CD8-positive, alpha-beta memory T cell (primary cell): ENCODE data around the gene SUPT3H. TPM values are rescaled to one million over a fixed set of nuclear protein-coding genes. Genes with fewer than 3 reads are reported as not detected.

Source experiments
- CTCF ChIA-PET: fragments of 350-600 bp; sonication (Branson Sonifier 250); formaldehyde crosslinking; loops from one replicate; lab custom pipeline; 2021; ENCODE audit warnings: antibody characterized with exemption; lab: Charles Lee
- POLR2A ChIA-PET: fragments of 350-600 bp; sonication (Branson Sonifier 250); formaldehyde crosslinking; loops from one replicate; lab custom pipeline; 2021; ENCODE audit warnings: antibody characterized with exemption; lab: Charles Lee
- DNase-seq, 5 donors: peaks; one replicate each; pipeline versions ENCODE4 v3.0.0 to v3.0.0-alpha.2; 2020 to 2022; ENCODE audit warnings: mixed read lengths in 1 of 5
- H3K27ac ChIP-seq: one replicate; pipeline ENCODE4 v1.7.0; 2013; ENCODE audit warnings: low read depth, mild to moderate bottlenecking, low read length, moderate library complexity
- H3K27me3 ChIP-seq: 2 replicates; pipeline ENCODE4 v1.7.0; 2013; ENCODE audit warnings: low read length, mild to moderate bottlenecking; ENCODE audit not compliant: insufficient read depth, poor library complexity, severe bottlenecking
- H3K36me3 ChIP-seq: 2 replicates; pipeline ENCODE4 v1.7.0; 2013; ENCODE audit warnings: mild to moderate bottlenecking, low read length, moderate library complexity; ENCODE audit not compliant: insufficient read depth
- H3K4me1 ChIP-seq: 2 replicates; pipeline ENCODE4 v1.7.0; 2013; ENCODE audit warnings: mild to moderate bottlenecking, low read length, moderate library complexity; ENCODE audit not compliant: insufficient read depth
- H3K4me3 ChIP-seq: 2 replicates; pipeline ENCODE4 v1.7.0; 2013; ENCODE audit warnings: mild to moderate bottlenecking, low read length
- H3K9me3 ChIP-seq: 2 replicates; pipeline ENCODE4 v1.7.0; 2013; ENCODE audit warnings: mild to moderate bottlenecking, low read length
- H3K27ac Mint-ChIP-seq, 8 donors: one replicate each; pipeline ENCODE4 v1.8.0; 2020 to 2021; ENCODE audit warnings: mixed read lengths in 8 of 8, mild to moderate bottlenecking in 6 of 8, inconsistent platforms in 3 of 8, moderate library complexity in 3 of 8
- H3K27me3 Mint-ChIP-seq, 2 donors: one replicate each; pipeline ENCODE4 v1.8.0; 2020 to 2021; ENCODE audit warnings: mixed read lengths in 2 of 2, mild to moderate bottlenecking in 1 of 2, moderate library complexity in 1 of 2
- H3K36me3 Mint-ChIP-seq, 3 donors: one replicate each; pipeline ENCODE4 v1.8.0; 2020 to 2021; ENCODE audit warnings: mixed read lengths in 3 of 3, inconsistent platforms in 1 of 3, mild to moderate bottlenecking in 1 of 3
- H3K4me1 Mint-ChIP-seq, 3 donors: one replicate each; pipeline ENCODE4 v1.8.0; 2020 to 2021; ENCODE audit warnings: mixed read lengths in 3 of 3, inconsistent platforms in 1 of 3, mild to moderate bottlenecking in 1 of 3
- H3K4me3 Mint-ChIP-seq, 7 donors: one replicate each; pipeline ENCODE4 v1.8.0; 2020 to 2021; ENCODE audit warnings: mixed read lengths in 7 of 7, mild to moderate bottlenecking in 6 of 7, moderate library complexity in 4 of 7, inconsistent platforms in 2 of 7
- H3K9me3 Mint-ChIP-seq, 5 donors: one replicate each; pipeline ENCODE4 v1.8.0; 2020 to 2022; ENCODE audit warnings: mixed read lengths in 5 of 5, mild to moderate bottlenecking in 3 of 5, moderate library complexity in 2 of 5, inconsistent platforms in 1 of 5
- polyA plus RNA-seq: library from polyadenylated mRNA; unstranded; fragments of 300-500 nt; fragmentation: Illumina TruSeq; gene quantifications from one replicate; pipeline ENCODE4 v1.2.3, GENCODE V29; 2021
- total RNA-seq, 2 experiments: library from RNA; stranded (reverse); gene quantifications; one replicate each; pipeline ENCODE4 v1.2.3, GENCODE V29; 2021

SUPT3H gene
- total and polyA plus RNA-seq, 3 experiments from 2014 or later = 13.7 to 17.1 (median 14.6) TPM

DNA sequence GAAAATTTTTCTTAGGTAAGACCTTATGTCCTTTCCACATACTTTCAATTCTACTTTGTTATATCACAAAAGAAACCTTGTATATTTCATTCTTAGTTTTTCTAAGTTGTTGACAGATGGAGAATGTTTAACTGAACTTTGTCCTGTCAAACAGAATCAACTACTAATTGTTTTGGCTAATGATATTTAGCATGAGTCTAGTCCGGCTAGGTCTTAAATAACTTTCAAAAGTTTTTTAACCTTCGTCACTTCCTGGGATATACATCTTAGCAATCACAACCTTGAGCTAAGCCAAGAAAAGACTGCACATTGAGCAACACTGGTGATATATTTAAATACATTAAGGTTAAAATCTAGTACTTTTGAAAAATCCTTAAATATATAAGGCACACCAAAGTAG is 112.5 kb downstream of the SUPT3H start:
- CTCF ChIA-PET = no interaction called here
- no peaks in the 10 kb centered on the region for H3K27me3 ChIP-seq
- H3K4me3 Mint-ChIP-seq = no peak overlapping the region
- H3K9me3 Mint-ChIP-seq = no peaks in the 10 kb centered on the region
- H3K27ac Mint-ChIP-seq = no peak overlapping the region
- no peaks in the 10 kb centered on the region for H3K27me3 Mint-ChIP-seq
- POLR2A ChIA-PET = no interaction called here
- H3K36me3 Mint-ChIP-seq = peaks cover 0 to 30% (median 1%) of the 10 kb centered on the region in 3 donors
- H3K27ac ChIP-seq = no peak overlapping the region
- DNase-seq = no peak
- H3K4me1 ChIP-seq = no peaks in the 10 kb centered on the region
- H3K36me3 ChIP-seq = no peaks in the 10 kb centered on the region
- no peaks in the 10 kb centered on the region for H3K9me3 ChIP-seq
- peaks cover 0 to 11% (median 0%) of the 10 kb centered on the region in 3 donors for H3K4me1 Mint-ChIP-seq
- H3K4me3 ChIP-seq = no peak overlapping the region

DNA sequence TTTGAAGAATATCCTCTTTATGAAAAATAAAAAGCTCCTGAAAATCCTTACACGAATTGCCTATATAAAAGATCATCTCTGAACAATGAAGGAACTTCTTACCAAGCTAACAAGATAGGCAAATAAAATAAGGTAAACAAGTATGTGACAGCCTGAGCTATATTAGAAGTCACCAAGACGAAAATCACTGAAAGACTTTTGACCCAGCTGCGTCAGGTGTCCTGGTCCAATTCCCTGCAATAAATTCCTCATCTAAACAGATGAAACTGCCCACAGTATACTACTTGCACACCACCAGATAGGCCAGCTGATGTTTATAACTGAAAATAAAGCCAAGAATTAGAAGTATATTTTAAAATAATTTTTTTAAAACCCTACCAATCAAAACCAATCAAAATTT is 117.0 kb downstream of the SUPT3H start:
- CTCF ChIA-PET = interaction anchor here (0.8 kb wide), 1 partner anchor 605 kb away, joined by 3 read pairs; no protein-coding TSS in a partner anchor
- POLR2A ChIA-PET = no interaction called here

DNA sequence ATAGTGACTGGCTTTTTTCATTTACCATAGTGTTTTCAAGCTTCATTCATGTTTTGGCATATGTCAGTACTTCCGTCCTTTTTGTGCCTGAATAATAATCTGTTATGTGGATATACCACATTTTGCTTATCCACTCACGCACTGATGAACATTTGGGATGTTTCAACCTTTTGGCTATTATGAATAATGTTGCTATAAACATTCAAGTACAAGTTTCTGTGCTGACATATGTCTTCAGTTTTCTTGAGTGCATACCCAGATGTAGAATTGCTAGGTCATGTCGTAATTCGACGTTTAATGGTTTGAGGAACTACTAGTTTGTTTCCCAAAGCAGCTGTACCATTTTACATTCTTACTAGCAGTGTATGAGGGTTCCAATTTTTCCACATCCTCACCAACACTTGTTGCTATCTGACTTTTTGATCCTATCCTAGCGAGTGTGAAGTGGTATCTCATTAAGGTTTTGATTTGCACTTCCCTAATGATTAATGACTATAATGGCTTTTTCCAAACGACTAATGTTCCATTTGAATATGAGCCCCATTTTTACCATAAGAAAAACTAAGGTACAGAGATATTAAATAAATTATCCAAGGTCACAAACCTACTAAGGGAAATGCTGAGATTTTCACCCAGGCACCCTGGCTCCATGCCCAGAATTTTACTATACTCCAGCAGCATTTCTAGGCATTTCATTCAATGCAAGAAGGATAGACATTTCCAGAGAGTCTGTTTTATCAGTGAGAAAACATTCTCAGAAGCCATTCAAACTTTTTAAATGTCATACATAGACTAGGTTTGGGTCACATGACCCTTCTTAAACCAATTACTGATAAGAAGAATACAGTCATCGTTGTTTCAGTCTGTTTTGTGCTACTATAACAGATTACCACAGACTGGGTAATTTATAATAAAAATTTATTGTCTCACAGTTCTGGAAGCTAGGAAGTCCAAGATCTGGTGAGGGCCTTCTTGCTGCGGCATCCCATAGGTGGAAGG is 120.7 kb downstream of the SUPT3H start:
- H3K27ac ChIP-seq = no peak overlapping the region
- Mint-ChIP-seq H3K4me3 (no peak overlapping the region), H3K27ac (no peak overlapping the region), H3K36me3 (peaks cover 0 to 11% (median 0%) of the 10 kb centered on the region in 3 donors), H3K27me3 (no peaks in the 10 kb centered on the region), H3K9me3 (no peaks in the 10 kb centered on the region), H3K4me1 (peaks cover 0 to 3% (median 0%) of the 10 kb centered on the region in 3 donors)
- ChIA-PET CTCF (no interaction called here), POLR2A (no interaction called here)
- H3K4me3 ChIP-seq = no peak overlapping the region
- H3K36me3 ChIP-seq = no peaks in the 10 kb centered on the region
- no peak for DNase-seq
- H3K27me3 ChIP-seq = no peaks in the 10 kb centered on the region
- H3K9me3 ChIP-seq = no peaks in the 10 kb centered on the region
- no peaks in the 10 kb centered on the region for H3K4me1 ChIP-seq

More for the DNA sequence above, 117.0 kb downstream of the SUPT3H start:
- Mint-ChIP-seq H3K27ac (no peak overlapping the region), H3K4me1 (peaks cover 0 to 11% (median 0%) of the 10 kb centered on the region in 3 donors), H3K9me3 (no peaks in the 10 kb centered on the region), H3K36me3 (peaks cover 0 to 26% (median 0%) of the 10 kb centered on the region in 3 donors), H3K4me3 (no peak overlapping the region), H3K27me3 (no peaks in the 10 kb centered on the region)
- no peaks in the 10 kb centered on the region for H3K4me1 ChIP-seq
- no peak for DNase-seq
- no peak overlapping the region for H3K27ac ChIP-seq
- no peaks in the 10 kb centered on the region for H3K9me3 ChIP-seq
- no peaks in the 10 kb centered on the region for H3K27me3 ChIP-seq
- no peaks in the 10 kb centered on the region for H3K36me3 ChIP-seq
- no peak overlapping the region for H3K4me3 ChIP-seq

DNA sequence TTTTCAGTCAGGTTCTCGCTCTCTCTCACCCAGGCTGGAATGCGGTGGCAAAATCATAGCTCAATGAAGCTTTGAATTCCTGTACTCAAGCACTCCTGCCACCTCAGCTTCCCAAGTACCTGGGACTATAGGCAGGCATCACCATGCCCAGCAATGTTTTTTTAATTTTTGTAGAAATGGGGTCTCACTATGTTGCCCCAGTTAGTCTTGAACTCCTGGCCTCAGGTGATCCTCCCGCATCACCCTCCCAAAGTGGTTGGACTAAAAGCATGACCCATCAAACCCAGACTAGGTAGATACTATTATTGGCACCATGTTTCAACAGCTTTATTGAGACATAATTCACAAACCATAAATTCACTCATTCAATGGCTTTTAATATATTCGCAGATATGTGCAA is 122.3 kb downstream of the SUPT3H start:
- Mint-ChIP-seq H3K4me1 (no peaks in the 10 kb centered on the region), H3K27me3 (no peaks in the 10 kb centered on the region), H3K27ac (no peak overlapping the region), H3K36me3 (peaks cover 0 to 2% (median 0%) of the 10 kb centered on the region in 3 donors), H3K9me3 (no peaks in the 10 kb centered on the region), H3K4me3 (no peak overlapping the region)
- DNase-seq = no peak
- CTCF ChIA-PET = interaction anchor here (1.4 kb wide), 1 partner anchor 780 kb away, joined by 3 read pairs; no protein-coding TSS in a partner anchor
- no peak overlapping the region for H3K4me3 ChIP-seq
- no peaks in the 10 kb centered on the region for H3K36me3 ChIP-seq
- H3K27ac ChIP-seq = no peak overlapping the region
- H3K4me1 ChIP-seq = no peaks in the 10 kb centered on the region
- POLR2A ChIA-PET = no interaction called here
- no peaks in the 10 kb centered on the region for H3K27me3 ChIP-seq
- no peaks in the 10 kb centered on the region for H3K9me3 ChIP-seq

DNA sequence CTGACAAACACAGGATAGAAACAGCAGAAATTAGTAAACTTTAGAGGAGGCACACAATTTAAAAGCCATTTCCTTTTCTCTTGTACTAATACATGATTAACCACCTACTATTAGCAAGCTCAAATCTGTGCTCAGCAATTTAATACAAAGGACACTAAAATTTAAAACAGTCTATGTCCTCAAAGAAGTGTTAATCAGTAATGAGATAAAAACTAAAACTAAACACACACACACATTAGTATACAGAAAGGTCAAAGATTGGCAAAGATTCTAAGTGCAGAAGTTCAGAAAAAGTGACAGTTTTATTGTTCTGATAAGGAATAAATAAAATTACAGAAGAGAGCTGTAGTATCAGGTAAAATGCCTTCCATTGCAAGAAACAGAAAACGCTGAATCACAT is 123.5 kb downstream of the SUPT3H start:
- CTCF ChIA-PET = interaction anchor here (1.4 kb wide), 1 partner anchor 778 kb away, joined by 3 read pairs; no protein-coding TSS in a partner anchor
- Histone ChIP-seq H3K36me3 (no peaks in the 10 kb centered on the region), H3K4me1 (no peaks in the 10 kb centered on the region), H3K9me3 (no peaks in the 10 kb centered on the region), H3K4me3 (no peak overlapping the region), H3K27ac (no peak overlapping the region), H3K27me3 (no peaks in the 10 kb centered on the region)
- H3K36me3 Mint-ChIP-seq = peaks cover 0 to 4% (median 0%) of the 10 kb centered on the region in 3 donors
- peak overlapping the region in 2 of 8 donors; percentile 25 to 55 for H3K27ac Mint-ChIP-seq
- no peak overlapping the region for H3K4me3 Mint-ChIP-seq
- no peaks in the 10 kb centered on the region for H3K4me1 Mint-ChIP-seq
- DNase-seq = no peak
- H3K9me3 Mint-ChIP-seq = no peaks in the 10 kb centered on the region
- POLR2A ChIA-PET = no interaction called here
- no peaks in the 10 kb centered on the region for H3K27me3 Mint-ChIP-seq

DNA sequence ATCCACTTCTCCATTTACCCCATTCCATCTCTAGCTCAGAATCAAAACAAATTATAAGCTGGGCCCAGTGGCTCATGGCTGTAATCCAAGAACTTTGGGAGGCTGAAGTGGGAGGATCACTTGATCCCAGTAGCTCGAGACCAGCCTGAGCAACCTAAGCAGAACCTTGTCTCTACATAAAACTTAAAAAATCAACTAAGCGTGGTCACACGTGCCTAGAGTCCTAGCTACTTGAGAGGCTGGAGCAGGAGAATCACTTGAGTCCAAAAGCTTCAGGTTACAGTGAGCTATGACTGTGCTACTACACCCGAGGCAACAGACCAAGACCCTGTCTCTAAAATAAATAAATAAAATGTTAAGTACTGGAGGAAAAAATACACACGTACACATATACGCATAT is 124.3 kb downstream of the SUPT3H start:
- CTCF ChIA-PET = no interaction called here
- POLR2A ChIA-PET = no interaction called here
- Mint-ChIP-seq H3K27me3 (no peaks in the 10 kb centered on the region), H3K4me3 (no peak overlapping the region), H3K9me3 (no peaks in the 10 kb centered on the region), H3K27ac (peak overlapping the region in 1 of 8 donors; percentile 60), H3K4me1 (no peaks in the 10 kb centered on the region), H3K36me3 (peaks cover 0 to 5% (median 0%) of the 10 kb centered on the region in 3 donors)
- no peak overlapping the region for H3K4me3 ChIP-seq
- DNase-seq = no peak
- no peaks in the 10 kb centered on the region for H3K36me3 ChIP-seq
- no peaks in the 10 kb centered on the region for H3K27me3 ChIP-seq
- H3K27ac ChIP-seq = no peak overlapping the region
- H3K4me1 ChIP-seq = no peaks in the 10 kb centered on the region
- no peaks in the 10 kb centered on the region for H3K9me3 ChIP-seq

DNA sequence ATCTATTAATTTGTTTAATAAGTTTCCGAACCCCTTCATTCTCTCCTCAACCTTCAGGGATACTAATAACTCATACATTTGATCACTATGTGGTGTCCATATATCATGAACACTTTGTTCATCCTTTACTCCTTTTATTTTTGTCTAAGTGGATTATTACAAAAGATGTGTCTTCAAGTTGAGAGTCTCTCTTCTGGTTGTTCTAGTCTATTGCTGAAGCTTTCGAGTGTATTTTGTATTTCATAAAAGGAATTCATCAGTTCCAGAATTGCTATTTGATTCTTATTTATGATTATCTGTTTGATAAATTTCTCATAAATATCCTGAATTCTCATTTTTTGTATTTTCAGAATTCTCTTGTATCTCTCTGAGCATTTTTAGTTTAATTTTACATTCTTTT is 146.1 kb downstream of the SUPT3H start:
- Mint-ChIP-seq H3K4me3 (no peak overlapping the region), H3K27me3 (no peaks in the 10 kb centered on the region), H3K9me3 (peaks cover 17 to 25% (median 20%) of the 10 kb centered on the region in 5 donors), H3K36me3 (peaks cover 4 to 54% (median 12%) of the 10 kb centered on the region in 3 donors), H3K27ac (no peak overlapping the region), H3K4me1 (peaks cover 0 to 8% (median 0%) of the 10 kb centered on the region in 3 donors)
- H3K4me3 ChIP-seq = no peak overlapping the region
- no peaks in the 10 kb centered on the region for H3K36me3 ChIP-seq
- ChIA-PET POLR2A (no interaction called here), CTCF (no interaction called here)
- no peak for DNase-seq
- no peaks in the 10 kb centered on the region for H3K4me1 ChIP-seq
- H3K27me3 ChIP-seq = no peaks in the 10 kb centered on the region
- no peak overlapping the region for H3K27ac ChIP-seq
- H3K9me3 ChIP-seq = peaks cover 12% of the 10 kb centered on the region

DNA sequence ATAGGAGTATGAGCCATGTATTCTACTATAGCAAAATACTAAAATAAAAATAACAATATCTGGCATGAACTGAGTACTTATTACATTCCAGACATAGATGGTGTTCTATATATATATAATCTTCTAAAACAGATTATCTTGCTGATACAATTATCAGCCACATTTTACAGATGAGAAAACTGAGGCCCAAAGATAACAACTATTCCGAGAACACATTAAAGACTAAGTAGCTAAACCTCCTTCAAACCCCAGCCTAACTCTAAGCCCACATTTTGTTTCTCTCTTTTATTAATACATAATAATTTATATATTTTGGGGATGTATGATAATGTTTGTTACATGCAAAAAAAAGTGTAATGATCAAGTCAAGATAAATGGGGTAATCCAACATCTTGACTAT is 148.3 kb downstream of the SUPT3H start:
- peaks cover 0 to 4% (median 0%) of the 10 kb centered on the region in 3 donors for H3K4me1 Mint-ChIP-seq
- DNase-seq = no peak
- no peak overlapping the region for H3K4me3 Mint-ChIP-seq
- H3K36me3 Mint-ChIP-seq = peaks cover 2 to 37% (median 12%) of the 10 kb centered on the region in 3 donors
- no peaks in the 10 kb centered on the region for H3K4me1 ChIP-seq
- H3K27me3 Mint-ChIP-seq = no peaks in the 10 kb centered on the region
- H3K27me3 ChIP-seq = no peaks in the 10 kb centered on the region
- H3K36me3 ChIP-seq = no peaks in the 10 kb centered on the region
- no peak overlapping the region for H3K27ac ChIP-seq
- peaks cover 17 to 25% (median 20%) of the 10 kb centered on the region in 5 donors for H3K9me3 Mint-ChIP-seq
- ChIA-PET CTCF (no interaction called here), POLR2A (no interaction called here)
- H3K9me3 ChIP-seq = peaks cover 12% of the 10 kb centered on the region
- H3K27ac Mint-ChIP-seq = no peak overlapping the region
- no peak overlapping the region for H3K4me3 ChIP-seq
